Lower leg skin (tissue), 3 donors: ENCODE results near the gene LRTM2.

Source experiments
- POLR2A ChIP-seq, 2 donors: fragments of 450-650 bp; IDR thresholded peaks; one replicate each; pipeline ENCODE4 v1.6.1; 2016 to 2017; ENCODE audit warnings: antibody characterized with exemption in 2 of 2, mild to moderate bottlenecking in 1 of 2, moderate library complexity in 1 of 2
- TF ChIP-seq, protein P1 (sequence below), 3 donors: fragments of 450-650 bp; IDR thresholded peaks; one replicate each; pipeline ENCODE4 v1.5.1; 2016; ENCODE audit warnings: antibody characterized with exemption in 3 of 3, mild to moderate bottlenecking in 3 of 3, moderate library complexity in 2 of 3

DNA sequence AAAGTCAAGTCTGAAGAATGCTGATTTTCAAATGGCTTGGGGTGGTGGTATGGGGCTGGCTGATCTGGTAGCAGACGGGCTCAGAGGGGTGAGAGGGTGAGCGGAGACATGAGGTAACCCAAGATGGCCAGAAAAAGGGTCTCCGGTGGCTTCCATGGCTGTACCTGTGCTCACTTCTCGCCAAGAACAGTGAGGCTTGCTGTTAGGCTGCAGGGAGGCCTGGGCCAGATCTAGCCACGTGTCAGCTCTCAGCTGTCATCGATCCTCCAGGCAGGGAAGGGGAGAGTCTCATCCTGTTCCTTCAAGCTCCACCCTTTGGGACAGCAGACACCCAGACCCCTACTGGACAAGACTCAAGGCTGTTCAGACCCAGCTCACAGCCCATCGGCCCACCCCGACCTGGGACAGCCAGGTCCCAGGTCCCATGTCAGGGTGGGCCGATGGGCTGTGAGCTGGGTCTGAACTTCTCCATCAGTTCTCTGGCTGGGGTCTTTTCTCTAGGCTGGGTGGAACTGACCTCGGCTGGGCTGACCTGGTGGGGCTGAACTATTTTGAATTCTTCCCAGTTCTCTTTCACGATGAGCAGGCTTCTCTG, 9.0 kb downstream of the LRTM2 start:
- TF ChIP-seq, protein P1, sequence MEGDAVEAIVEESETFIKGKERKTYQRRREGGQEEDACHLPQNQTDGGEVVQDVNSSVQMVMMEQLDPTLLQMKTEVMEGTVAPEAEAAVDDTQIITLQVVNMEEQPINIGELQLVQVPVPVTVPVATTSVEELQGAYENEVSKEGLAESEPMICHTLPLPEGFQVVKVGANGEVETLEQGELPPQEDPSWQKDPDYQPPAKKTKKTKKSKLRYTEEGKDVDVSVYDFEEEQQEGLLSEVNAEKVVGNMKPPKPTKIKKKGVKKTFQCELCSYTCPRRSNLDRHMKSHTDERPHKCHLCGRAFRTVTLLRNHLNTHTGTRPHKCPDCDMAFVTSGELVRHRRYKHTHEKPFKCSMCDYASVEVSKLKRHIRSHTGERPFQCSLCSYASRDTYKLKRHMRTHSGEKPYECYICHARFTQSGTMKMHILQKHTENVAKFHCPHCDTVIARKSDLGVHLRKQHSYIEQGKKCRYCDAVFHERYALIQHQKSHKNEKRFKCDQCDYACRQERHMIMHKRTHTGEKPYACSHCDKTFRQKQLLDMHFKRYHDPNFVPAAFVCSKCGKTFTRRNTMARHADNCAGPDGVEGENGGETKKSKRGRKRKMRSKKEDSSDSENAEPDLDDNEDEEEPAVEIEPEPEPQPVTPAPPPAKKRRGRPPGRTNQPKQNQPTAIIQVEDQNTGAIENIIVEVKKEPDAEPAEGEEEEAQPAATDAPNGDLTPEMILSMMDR (IDR thresholded peaks at IDR 0.05) = no peak
- TF ChIP-seq POLR2A (IDR thresholded peaks at IDR 0.05) = no peak
